ENCODE measurements around the gene PNLIPRP2. TPM values are rescaled to one million over a fixed set of nuclear protein-coding genes. Genes with fewer than 3 reads are reported as not detected.

The PNLIPRP2 gene
- total and polyA plus RNA-seq, 2 of the 4 experiments (the other 2 are of a cell fraction) = not detected

- 57% methylated on average over 9 of the region's 17 CpGs; no CpG with 5 or more reads in 1 of the 2 experiments for WGBS, 2 experiments (ENCODE audit: extremely low coverage in 2 of 2, insufficient read length in 1 of 2)
- in situ Hi-C loops (cut with MboI; ENCODE audit: low sequenced_read_pairs) = no loop called here
These were observed 69.9 kb downstream of the PNLIPRP2 start for GRCh38 chr10:116690356-116691322.

More at GRCh38 chr10:116690356-116691322, 69.9 kb downstream of the PNLIPRP2 start:
- Histone ChIP-seq H3K36me3 (ENCODE audit: control insufficient read depth, insufficient read depth, low read length) (no peaks in the 10 kb centered on the region), H2AFZ (replicated peaks; ENCODE audit: low read length, poor library complexity) (no peak overlapping the region), H3K56ac (ENCODE audit: extremely low read depth, insufficient read depth, low read length) (no peak overlapping the region), H2BK5ac (ENCODE audit: low read depth, low read length, poor library complexity, severe bottlenecking) (no peak overlapping the region), H4K8ac (ENCODE audit: low read depth in 2 of 2, low read length in 2 of 2) (no peak overlapping the region), H3K27ac (ENCODE audit: insufficient read depth, low read length) (no peak overlapping the region), H2AK9ac (replicated peaks; ENCODE audit: low read depth, low read length, poor library complexity) (no peak overlapping the region), H4K91ac (ENCODE audit: insufficient read depth, low read depth, low read length) (no peak overlapping the region), H3K18ac (ENCODE audit: low read depth, low read length) (no peak overlapping the region), H3K9me3 (ENCODE audit: control insufficient read depth, insufficient read depth, low read length) (no peaks in the 10 kb centered on the region), H3K4me2 (ENCODE audit: low read depth, low read length) (no peak overlapping the region), H3K27me3 (ENCODE audit: control insufficient read depth, insufficient read depth, low read length) (no peaks in the 10 kb centered on the region), H3K9ac (ENCODE audit: low read depth, low read length) (no peak overlapping the region), H2BK20ac (ENCODE audit: low read depth, low read length) (no peak overlapping the region), H3K4me3 (ENCODE audit: insufficient read depth, low read depth, low read length) (no peak overlapping the region), H3K4me1 (ENCODE audit: control insufficient read depth, insufficient read depth, low read length) (peaks cover 20% of the 10 kb centered on the region), H2BK15ac (ENCODE audit: low read depth, low read length) (no peak overlapping the region), H3K9me1 (ENCODE audit: insufficient read depth, low read length) (peaks cover 9% of the 10 kb centered on the region), H3K79me1 (ENCODE audit: low read depth in 1 of 2, low read length in 2 of 2) (0 out of 4 replicates have a peak, but pooled peaks cover 0 to 3% of the 10 kb centered on the region in 2 experiments), H3K4ac (ENCODE audit: low read depth, low read length) (no peak overlapping the region), H4K20me1 (ENCODE audit: insufficient read depth, low read length) (no peaks in the 10 kb centered on the region), H4K5ac (ENCODE audit: low read depth, low read length) (no peak overlapping the region), H3K23ac (ENCODE audit: low read depth, low read length) (no peak overlapping the region), H2BK120ac (ENCODE audit: low read depth, low read length) (no peak overlapping the region), H2AK5ac (ENCODE audit: low read depth, low read length) (no peak overlapping the region), H3K14ac (replicated peaks; ENCODE audit: low read depth, low read length) (no peak overlapping the region)
- no peak for ATAC-seq (ENCODE audit: low read depth)
- intact Hi-C loops (cut with micrococcal nuclease) = no loop called here
- TF ChIP-seq NFE2L2 (IDR thresholded peaks at IDR 0.05; ENCODE audit: low read depth, low read length) (no peak), RAD21 (IDR thresholded peaks at IDR 0.05; ENCODE audit: low read length) (peak; percentile 32; the same call in 1 of the 2 replicates), SMC3 (IDR thresholded peaks at IDR 0.05; ENCODE audit: low read depth, low read length) (peak; percentile 33; the same call in 1 of the 2 replicates), ELK1 (IDR thresholded peaks at IDR 0.05; ENCODE audit: borderline replicate concordance, low read depth, low read length) (no peak), CTCF (conservative IDR thresholded peaks at IDR 0.05; ENCODE audit: low read depth, low read length) (0 out of 2 replicates have a peak, but pooled peaks have one; percentile 23)
- BruUV-seq (replicated peaks) = no TSS peak
- DNase-seq = peak; percentile 28
- ChIA-PET CTCF (interaction anchor here (0.6 to 4.9 kb wide), 5 partner anchors 13 to 510 kb away, joined by 3 to 39 read pairs (median 4); no protein-coding TSS in a partner anchor), POLR2A (ENCODE audit: unreplicated experiment) (no interaction called here)
- dilution Hi-C loops (cut with HindIII; ENCODE audit: low sequenced_read_pairs, unreplicated experiment) = loop anchor here (25.0 kb wide), 1 partner anchor 97 kb away; no protein-coding TSS in a partner anchor

Data from IMR-90 (cell line).